ENCODE data around the gene KRTAP5-4.

DNA sequence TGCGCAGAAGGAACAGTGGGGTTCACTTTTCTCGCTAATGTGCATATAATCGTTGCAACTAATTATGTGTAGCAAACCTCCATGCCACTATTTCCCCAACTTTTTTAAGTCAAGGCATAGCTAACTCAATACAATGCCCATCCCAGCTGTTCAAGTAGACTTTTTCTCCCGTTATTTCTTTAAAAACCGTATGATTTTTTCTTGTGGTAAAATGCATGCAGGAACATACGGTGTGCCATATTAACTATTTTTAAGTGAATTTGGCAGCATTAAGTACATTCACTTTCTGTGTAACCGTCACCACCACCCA lies 47.0 kb downstream of the KRTAP5-4 start:
- TF ChIP-seq, protein P1, sequence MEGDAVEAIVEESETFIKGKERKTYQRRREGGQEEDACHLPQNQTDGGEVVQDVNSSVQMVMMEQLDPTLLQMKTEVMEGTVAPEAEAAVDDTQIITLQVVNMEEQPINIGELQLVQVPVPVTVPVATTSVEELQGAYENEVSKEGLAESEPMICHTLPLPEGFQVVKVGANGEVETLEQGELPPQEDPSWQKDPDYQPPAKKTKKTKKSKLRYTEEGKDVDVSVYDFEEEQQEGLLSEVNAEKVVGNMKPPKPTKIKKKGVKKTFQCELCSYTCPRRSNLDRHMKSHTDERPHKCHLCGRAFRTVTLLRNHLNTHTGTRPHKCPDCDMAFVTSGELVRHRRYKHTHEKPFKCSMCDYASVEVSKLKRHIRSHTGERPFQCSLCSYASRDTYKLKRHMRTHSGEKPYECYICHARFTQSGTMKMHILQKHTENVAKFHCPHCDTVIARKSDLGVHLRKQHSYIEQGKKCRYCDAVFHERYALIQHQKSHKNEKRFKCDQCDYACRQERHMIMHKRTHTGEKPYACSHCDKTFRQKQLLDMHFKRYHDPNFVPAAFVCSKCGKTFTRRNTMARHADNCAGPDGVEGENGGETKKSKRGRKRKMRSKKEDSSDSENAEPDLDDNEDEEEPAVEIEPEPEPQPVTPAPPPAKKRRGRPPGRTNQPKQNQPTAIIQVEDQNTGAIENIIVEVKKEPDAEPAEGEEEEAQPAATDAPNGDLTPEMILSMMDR (IDR thresholded peaks at IDR 0.05): no peak
- no peak for TF ChIP-seq POLR2AphosphoS5 (IDR thresholded peaks at IDR 0.05)

All from prostate gland (tissue), 2 donors.